Measurements from ENCODE around the gene POLR1E. TPM values are rescaled to one million over a fixed set of nuclear protein-coding genes. Genes with fewer than 3 reads are reported as not detected.

Gene POLR1E
- total and polyA plus RNA-seq, 2 donors (not counting 3 experiments of a cell fraction or from before 2014, with no cell fraction given), result 9.0 to 21.2 TPM

DNA sequence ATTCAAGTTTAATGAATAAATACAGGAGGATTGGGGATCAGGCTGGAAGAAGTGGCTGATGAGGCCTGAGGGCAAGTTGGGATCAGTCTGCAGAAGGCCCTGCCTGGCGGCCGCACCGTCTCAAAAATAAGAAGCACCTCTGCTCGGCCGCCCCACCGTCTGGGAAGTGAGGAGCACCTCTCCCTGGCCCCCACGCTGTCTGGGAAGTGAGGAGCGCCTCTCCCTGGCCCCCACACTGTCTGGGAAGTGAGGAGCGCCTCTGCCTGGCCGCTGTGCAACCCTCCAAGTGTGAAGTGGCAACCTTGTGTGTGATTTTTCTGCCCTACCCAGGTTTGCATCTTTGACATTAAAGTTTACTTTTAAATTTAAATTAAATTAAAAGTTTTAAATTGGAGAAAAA lies 35.4 kb downstream of the POLR1E start:
- Histone ChIP-seq H3K4me3 (replicated peaks in 1 of 3; ENCODE audit: insufficient read depth in 1 of 3, low read depth in 1 of 3, low read length in 3 of 3) (no peak overlapping the region), H3K9me1 (replicated peaks; ENCODE audit: control insufficient read depth, extremely low read depth, insufficient read depth, low read length) (no peaks in the 10 kb centered on the region), H3K36me3 (ENCODE audit: control insufficient read depth in 2 of 2, extremely low read depth in 1 of 2, insufficient read depth in 2 of 2, low read length in 2 of 2) (peaks cover 2 to 24% of the 10 kb centered on the region in 2 experiments), H3K9ac (replicated peaks; ENCODE audit: extremely low read depth, insufficient read depth, low read length) (no peak overlapping the region), H2AFZ (ENCODE audit: low read depth, low read length) (no peak overlapping the region), H4K20me1 (replicated peaks; ENCODE audit: control insufficient read depth, extremely low read depth, insufficient read depth, low read length) (no peaks in the 10 kb centered on the region), H3K4me2 (ENCODE audit: insufficient read depth, low read length) (no peak overlapping the region), H3K27me3 (ENCODE audit: control insufficient read depth in 2 of 2, insufficient read depth in 2 of 2, low read length in 2 of 2) (no peaks in the 10 kb centered on the region), H3K27ac (ENCODE audit: insufficient read depth, low read depth, low read length) (no peak overlapping the region), H3K79me2 (ENCODE audit: control insufficient read depth, insufficient read depth, low read length) (no peaks in the 10 kb centered on the region), H3K9me3 (replicated peaks; ENCODE audit: control insufficient read depth, insufficient read depth, low read length) (no peaks in the 10 kb centered on the region), H3K4me1 (ENCODE audit: control insufficient read depth, extremely low read depth, insufficient read depth, low read length) (no peaks in the 10 kb centered on the region)
- dilution Hi-C loops (cut with MboI; ENCODE audit: extremely low pct_ligation_motif_present, low sequenced_read_pairs), result no loop called here
- no peak for TF ChIP-seq EZH2 (IDR thresholded peaks at IDR 0.05; ENCODE audit: borderline replicate concordance, low read depth, low read length, severe bottlenecking)
- TF ChIP-seq, protein P1, sequence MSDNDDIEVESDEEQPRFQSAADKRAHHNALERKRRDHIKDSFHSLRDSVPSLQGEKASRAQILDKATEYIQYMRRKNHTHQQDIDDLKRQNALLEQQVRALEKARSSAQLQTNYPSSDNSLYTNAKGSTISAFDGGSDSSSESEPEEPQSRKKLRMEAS (IDR thresholded peaks at IDR 0.05; ENCODE audit: insufficient read depth, insufficient read length), result no peak
- TF ChIP-seq, protein P2, sequence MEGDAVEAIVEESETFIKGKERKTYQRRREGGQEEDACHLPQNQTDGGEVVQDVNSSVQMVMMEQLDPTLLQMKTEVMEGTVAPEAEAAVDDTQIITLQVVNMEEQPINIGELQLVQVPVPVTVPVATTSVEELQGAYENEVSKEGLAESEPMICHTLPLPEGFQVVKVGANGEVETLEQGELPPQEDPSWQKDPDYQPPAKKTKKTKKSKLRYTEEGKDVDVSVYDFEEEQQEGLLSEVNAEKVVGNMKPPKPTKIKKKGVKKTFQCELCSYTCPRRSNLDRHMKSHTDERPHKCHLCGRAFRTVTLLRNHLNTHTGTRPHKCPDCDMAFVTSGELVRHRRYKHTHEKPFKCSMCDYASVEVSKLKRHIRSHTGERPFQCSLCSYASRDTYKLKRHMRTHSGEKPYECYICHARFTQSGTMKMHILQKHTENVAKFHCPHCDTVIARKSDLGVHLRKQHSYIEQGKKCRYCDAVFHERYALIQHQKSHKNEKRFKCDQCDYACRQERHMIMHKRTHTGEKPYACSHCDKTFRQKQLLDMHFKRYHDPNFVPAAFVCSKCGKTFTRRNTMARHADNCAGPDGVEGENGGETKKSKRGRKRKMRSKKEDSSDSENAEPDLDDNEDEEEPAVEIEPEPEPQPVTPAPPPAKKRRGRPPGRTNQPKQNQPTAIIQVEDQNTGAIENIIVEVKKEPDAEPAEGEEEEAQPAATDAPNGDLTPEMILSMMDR (IDR thresholded peaks at IDR 0.05; ENCODE audit: extremely low read depth in 1 of 2, insufficient read depth in 1 of 2, low read depth in 1 of 2, low read length in 2 of 2), result no peak
- TF ChIP-seq GATA2 (IDR thresholded peaks at IDR 0.05; ENCODE audit: insufficient read depth, insufficient read length, low read depth, low read length), result no peak
- TF ChIP-seq POLR2A (IDR thresholded peaks at IDR 0.05; ENCODE audit: low read depth, low read length), result no peak
- TF ChIP-seq MYC (IDR thresholded peaks at IDR 0.05; ENCODE audit: low read depth, low read length), result no peak
- TF ChIP-seq JUN (IDR thresholded peaks at IDR 0.05; ENCODE audit: borderline replicate concordance, insufficient read depth, insufficient read length, low read depth), result no peak
- TF ChIP-seq FOS (IDR thresholded peaks at IDR 0.05; ENCODE audit: borderline replicate concordance, insufficient read depth, low read length), result no peak
- no peak for TF ChIP-seq POLR2AphosphoS5 (IDR thresholded peaks at IDR 0.05; ENCODE audit: insufficient read depth, low read depth, low read length)
- no TSS peak for BruUV-seq (replicated peaks)
- FAIRE-seq, result no peak
- no peak for DNase-seq (ENCODE audit: low read depth, low spot score)
- ChIA-PET CTCF (interaction anchor here (1.4 kb wide), 1 partner anchor 12 kb away, joined by 4 read pairs; no protein-coding TSS in a partner anchor), POLR2A (no interaction called here)
- intact Hi-C loops (cut with micrococcal nuclease), result no loop called here
